PC-3 (cell line): ENCODE results near the gene SLC8A2.

Source experiments
- EZH2 ChIP-seq: fragments of 300-600 bp; sonication (generic); IDR thresholded peaks from one replicate; pipeline ENCODE4 v1.6.1; 2017; ENCODE audit warnings: antibody characterized with exemption, mild to moderate bottlenecking, low read length; ENCODE audit not compliant: unreplicated experiment
- EZH2phosphoT487 ChIP-seq: fragments of 300-600 bp; sonication (generic); IDR thresholded peaks from 2 replicates; pipeline ENCODE4 v1.6.1; 2018; ENCODE audit warnings: mild to moderate bottlenecking, antibody characterized with exemption, low read length, borderline replicate concordance

GRCh38 chr19:47495478-47496372, 24.0 kb upstream of the SLC8A2 start:
- no peak for TF ChIP-seq EZH2
- no peak for TF ChIP-seq EZH2phosphoT487
